BE2C (cell line): ENCODE data around the gene GPRC5C.
"Not testable (repeated sequence)": the region's sequence is repeated elsewhere in the genome, so short reads cannot be mapped to it uniquely, and the experiment has no call there.

ENCODE experiments used
- DNase-seq: peaks from one replicate; pipeline ENCODE4 v3.0.0-alpha.2; 2020
- H3K27me3 ChIP-seq: fragments of 250-450 bp; sonication (Bioruptor Pico); 2 replicates; pipeline ENCODE4 v1.5.1; 2020; ENCODE audit warnings: mild to moderate bottlenecking
- H3K36me3 ChIP-seq: fragments of 250-450 bp; sonication (Bioruptor Pico); 2 replicates; pipeline ENCODE4 v1.5.1; 2020; ENCODE audit warnings: mild to moderate bottlenecking
- H3K4me1 ChIP-seq: fragments of 250-450 bp; sonication (Bioruptor Pico); 2 replicates; pipeline ENCODE4 v1.5.1; 2020
- H3K4me3 ChIP-seq: 2 replicates; pipeline ENCODE4 v1.5.1; 2011; ENCODE audit warnings: low read depth, low read length
- H3K9me3 ChIP-seq: fragments of 250-450 bp; sonication (Bioruptor Pico); 2 replicates; pipeline ENCODE4 v1.5.1; 2020
- TF ChIP-seq, protein P1 (sequence below): IDR thresholded peaks from 2 replicates; pipeline ENCODE4 v1.5.1; 2012; ENCODE audit warnings: mild to moderate bottlenecking, low read depth, low read length

GPRC5C gene

DNA sequence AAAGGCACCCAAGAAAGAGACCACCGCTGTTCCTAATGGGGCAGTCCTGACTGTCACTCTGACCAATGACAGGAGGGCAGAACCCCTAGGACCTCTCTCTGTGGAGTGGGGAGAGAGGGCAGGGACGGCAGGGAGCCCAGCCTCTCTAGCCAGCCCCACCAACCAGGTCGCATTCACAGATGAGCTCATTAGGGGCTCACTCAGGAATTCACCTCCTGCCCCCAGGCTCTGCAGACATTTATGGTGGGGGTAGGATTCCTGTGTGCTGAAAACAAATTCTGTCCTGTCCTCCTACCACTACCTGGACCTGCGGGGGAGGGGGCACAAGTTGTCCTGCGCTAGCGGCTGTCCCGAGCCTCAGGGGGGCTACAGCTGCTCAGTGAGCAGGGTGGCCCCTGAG is 27.7 kb upstream of the GPRC5C start:
- no peak overlapping the region for H3K4me3 ChIP-seq
- no peaks in the 10 kb centered on the region for H3K27me3 ChIP-seq

DNA sequence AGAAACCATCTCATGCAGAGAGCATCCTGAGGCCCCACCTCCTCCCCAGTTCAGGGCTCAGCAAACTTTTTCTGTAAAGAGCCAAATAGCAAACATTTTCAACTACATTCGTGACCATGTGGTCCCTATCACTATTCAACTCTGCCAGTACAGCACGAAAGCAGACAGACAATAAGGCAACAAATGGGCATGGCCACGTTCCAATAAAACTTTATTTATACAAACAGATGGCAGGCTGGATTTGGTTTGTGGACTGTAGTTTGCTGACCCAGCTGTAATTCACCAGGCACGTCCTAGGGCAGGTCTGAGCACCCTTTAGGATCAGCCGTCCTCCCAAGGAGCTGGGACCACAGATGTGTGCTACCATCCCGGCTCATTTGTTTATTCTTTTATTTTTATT is 27.1 kb upstream of the GPRC5C start:
- Histone ChIP-seq H3K36me3 (no peaks in the 10 kb centered on the region), H3K4me3 (no peak overlapping the region), H3K4me1 (no peaks in the 10 kb centered on the region), H3K27me3 (no peaks in the 10 kb centered on the region), H3K9me3 (no peaks in the 10 kb centered on the region)
- DNase-seq, result no peak
- TF ChIP-seq, protein P1, sequence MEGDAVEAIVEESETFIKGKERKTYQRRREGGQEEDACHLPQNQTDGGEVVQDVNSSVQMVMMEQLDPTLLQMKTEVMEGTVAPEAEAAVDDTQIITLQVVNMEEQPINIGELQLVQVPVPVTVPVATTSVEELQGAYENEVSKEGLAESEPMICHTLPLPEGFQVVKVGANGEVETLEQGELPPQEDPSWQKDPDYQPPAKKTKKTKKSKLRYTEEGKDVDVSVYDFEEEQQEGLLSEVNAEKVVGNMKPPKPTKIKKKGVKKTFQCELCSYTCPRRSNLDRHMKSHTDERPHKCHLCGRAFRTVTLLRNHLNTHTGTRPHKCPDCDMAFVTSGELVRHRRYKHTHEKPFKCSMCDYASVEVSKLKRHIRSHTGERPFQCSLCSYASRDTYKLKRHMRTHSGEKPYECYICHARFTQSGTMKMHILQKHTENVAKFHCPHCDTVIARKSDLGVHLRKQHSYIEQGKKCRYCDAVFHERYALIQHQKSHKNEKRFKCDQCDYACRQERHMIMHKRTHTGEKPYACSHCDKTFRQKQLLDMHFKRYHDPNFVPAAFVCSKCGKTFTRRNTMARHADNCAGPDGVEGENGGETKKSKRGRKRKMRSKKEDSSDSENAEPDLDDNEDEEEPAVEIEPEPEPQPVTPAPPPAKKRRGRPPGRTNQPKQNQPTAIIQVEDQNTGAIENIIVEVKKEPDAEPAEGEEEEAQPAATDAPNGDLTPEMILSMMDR, result no peak

More for the DNA sequence above, 27.7 kb upstream of the GPRC5C start:
- Histone ChIP-seq H3K4me1 (0 out of 2 replicates have a peak, but pooled peaks cover under 1% of the 10 kb centered on the region), H3K9me3 (no peaks in the 10 kb centered on the region), H3K36me3 (no peaks in the 10 kb centered on the region)
- TF ChIP-seq, protein P1, result no peak
- no peak for DNase-seq

DNA sequence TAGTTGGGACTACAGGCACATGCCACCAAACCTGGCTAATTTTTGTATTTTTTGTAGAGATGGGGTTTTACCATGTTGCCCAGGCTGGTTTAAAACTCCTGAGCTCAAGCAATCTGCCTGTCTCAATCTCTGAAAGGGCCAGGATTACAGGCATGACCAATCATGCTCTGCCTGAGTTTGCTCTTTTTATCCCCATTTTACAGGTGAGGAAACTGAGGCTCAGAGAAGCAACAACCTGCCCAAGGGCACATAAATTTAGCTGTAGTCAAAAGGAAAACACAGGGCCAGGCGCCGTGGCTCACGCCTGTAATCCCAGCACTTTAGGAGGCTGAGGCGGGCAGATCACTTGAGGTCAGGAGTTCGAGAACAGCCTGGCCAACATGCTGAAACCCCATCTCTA is 26.6 kb upstream of the GPRC5C start:
- not testable (repeated sequence) for H3K4me1 ChIP-seq, H3K36me3 ChIP-seq, H3K9me3 ChIP-seq, DNase-seq, H3K27me3 ChIP-seq, H3K4me3 ChIP-seq

DNA sequence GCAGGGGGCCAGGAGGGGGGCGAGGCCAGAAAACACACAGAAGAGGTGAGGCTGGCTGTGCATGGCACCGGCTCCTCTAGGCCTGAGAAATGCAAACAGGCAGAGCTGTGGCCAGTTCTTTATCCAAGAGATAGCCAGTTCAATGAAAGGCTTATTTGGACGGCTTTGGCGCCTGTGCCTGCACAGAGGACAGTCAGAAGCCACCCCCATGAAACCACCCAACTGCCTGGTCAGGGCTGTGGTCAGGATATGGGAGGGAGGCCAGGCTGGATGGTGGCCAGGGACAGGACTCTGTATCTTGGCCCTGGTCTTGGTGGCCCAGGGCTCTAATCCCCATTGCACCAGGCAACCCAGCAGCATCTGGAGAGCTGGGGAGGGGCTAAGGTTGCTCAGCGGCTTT is 24.5 kb upstream of the GPRC5C start:
- Histone ChIP-seq H3K36me3 (no peaks in the 10 kb centered on the region), H3K27me3 (no peaks in the 10 kb centered on the region), H3K4me1 (no peaks in the 10 kb centered on the region), H3K4me3 (no peak overlapping the region), H3K9me3 (no peaks in the 10 kb centered on the region)
- TF ChIP-seq, protein P1, result no peak
- DNase-seq, result no peak

DNA sequence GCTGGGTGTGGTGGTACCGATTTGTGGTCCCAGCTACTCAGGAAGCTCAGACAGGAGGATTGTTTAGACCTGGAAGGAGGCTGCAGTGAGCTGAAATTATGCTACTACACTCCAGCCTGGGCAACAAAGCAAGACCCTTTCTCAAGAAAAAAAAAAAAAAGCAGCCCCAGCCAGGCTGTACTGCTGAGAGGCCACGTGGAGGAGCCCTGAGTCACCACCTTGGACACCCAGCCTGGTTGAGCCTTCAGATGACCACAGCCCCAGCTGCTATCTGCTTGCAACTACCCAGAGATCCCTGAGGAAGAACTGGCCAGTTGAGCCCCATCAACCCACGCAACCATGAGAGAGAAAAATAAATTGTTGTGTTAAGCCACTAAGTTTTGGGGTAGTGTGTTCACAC is 23.6 kb upstream of the GPRC5C start:
- no peak overlapping the region for H3K4me3 ChIP-seq
- H3K27me3 ChIP-seq, result no peaks in the 10 kb centered on the region
- H3K9me3 ChIP-seq, result no peaks in the 10 kb centered on the region
- no peaks in the 10 kb centered on the region for H3K36me3 ChIP-seq
- H3K4me1 ChIP-seq, result no peaks in the 10 kb centered on the region
- DNase-seq, result no peak
- TF ChIP-seq, protein P1, result no peak

DNA sequence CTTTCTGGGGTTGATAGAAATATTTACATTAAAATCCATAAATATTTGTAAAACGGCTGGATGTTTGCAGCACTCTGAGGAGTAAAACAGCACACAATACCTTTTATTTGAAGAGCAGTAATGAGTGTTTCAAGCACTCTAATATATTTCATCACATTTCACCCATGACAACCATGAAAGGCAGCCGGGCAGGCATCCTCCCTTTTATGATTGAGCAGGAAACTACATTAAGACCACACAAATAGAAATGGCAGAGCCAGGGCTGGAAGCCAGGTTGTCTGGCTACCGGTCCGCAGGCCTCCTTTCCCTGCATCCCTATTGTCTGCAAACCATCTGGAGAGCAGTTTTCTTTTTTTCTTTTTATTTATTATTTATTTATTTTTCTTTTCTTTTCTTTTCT is 23.1 kb upstream of the GPRC5C start:
- no peak for DNase-seq
- H3K4me1 ChIP-seq, result no peaks in the 10 kb centered on the region
- no peak overlapping the region for H3K4me3 ChIP-seq

More for the DNA sequence above, 23.1 kb upstream of the GPRC5C start:
- TF ChIP-seq, protein P1, result no peak
- H3K36me3 ChIP-seq, result no peaks in the 10 kb centered on the region
- no peaks in the 10 kb centered on the region for H3K9me3 ChIP-seq
- no peaks in the 10 kb centered on the region for H3K27me3 ChIP-seq
